ENCODE measurements around the gene PRG2. TPM values are rescaled to one million over a fixed set of nuclear protein-coding genes. Genes with fewer than 3 reads are reported as not detected.

Gene PRG2
- total RNA-seq, 1 donor from 2014 or later = not detected

DNA sequence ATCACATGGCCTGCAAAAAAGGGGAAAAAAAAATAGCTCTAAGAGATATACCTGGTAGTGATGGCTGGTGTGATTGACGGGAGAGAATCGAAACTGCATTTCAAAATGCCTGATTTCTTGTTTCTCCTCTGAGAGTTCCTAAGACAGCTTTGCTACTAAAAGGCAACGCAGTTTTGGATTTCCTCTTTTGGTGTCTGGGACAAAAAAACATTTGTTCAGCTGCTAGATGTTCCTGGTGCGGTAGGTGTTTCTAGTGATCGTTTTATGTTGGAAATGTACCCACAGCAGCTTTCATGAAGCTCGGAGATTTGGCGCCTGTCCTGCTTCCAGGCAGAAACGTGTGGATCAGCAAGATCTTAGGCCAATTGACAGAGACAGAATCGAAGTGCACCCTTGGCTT, 34.2 kb downstream of the PRG2 start:
- no peaks in the 10 kb centered on the region for H3K36me3 Mint-ChIP-seq (ENCODE audit: unreplicated experiment)

DNA sequence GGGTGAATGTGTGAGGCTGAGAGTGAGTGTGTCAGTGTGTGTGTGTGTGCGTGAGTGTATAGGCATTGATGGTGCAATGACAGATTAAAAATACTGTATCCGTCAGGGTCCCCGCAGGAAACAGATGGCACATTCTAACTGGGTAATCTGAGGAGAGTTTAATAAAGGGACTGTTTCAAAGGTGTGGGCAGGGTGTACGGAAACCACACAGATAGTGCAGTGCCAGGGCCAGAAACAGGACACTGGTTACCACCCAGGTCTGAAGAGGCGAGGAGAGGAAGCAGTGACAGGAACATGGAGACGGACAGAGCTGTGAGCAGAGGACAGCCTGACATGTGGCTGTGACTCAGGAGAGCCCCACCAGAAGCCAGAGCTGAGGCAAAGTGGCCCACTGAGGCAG, 35.8 kb downstream of the PRG2 start:
- no peak for DNase-seq (ENCODE audit: extremely low spot score, unreplicated experiment)
- Mint-ChIP-seq H3K4me3 (ENCODE audit: unreplicated experiment) (no peak overlapping the region), H3K27me3 (ENCODE audit: unreplicated experiment) (peaks cover 35% of the 10 kb centered on the region), H3K27ac (ENCODE audit: unreplicated experiment) (no peak overlapping the region), H3K4me1 (ENCODE audit: unreplicated experiment) (peaks cover 3% of the 10 kb centered on the region), H3K36me3 (ENCODE audit: unreplicated experiment) (no peaks in the 10 kb centered on the region), H3K9me3 (ENCODE audit: unreplicated experiment) (peaks cover 6% of the 10 kb centered on the region)
- TF ChIP-seq, protein P1, sequence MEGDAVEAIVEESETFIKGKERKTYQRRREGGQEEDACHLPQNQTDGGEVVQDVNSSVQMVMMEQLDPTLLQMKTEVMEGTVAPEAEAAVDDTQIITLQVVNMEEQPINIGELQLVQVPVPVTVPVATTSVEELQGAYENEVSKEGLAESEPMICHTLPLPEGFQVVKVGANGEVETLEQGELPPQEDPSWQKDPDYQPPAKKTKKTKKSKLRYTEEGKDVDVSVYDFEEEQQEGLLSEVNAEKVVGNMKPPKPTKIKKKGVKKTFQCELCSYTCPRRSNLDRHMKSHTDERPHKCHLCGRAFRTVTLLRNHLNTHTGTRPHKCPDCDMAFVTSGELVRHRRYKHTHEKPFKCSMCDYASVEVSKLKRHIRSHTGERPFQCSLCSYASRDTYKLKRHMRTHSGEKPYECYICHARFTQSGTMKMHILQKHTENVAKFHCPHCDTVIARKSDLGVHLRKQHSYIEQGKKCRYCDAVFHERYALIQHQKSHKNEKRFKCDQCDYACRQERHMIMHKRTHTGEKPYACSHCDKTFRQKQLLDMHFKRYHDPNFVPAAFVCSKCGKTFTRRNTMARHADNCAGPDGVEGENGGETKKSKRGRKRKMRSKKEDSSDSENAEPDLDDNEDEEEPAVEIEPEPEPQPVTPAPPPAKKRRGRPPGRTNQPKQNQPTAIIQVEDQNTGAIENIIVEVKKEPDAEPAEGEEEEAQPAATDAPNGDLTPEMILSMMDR (IDR thresholded peaks at IDR 0.05) = no peak

More for the DNA sequence above, 34.2 kb downstream of the PRG2 start:
- TF ChIP-seq, protein P1 (IDR thresholded peaks at IDR 0.05) = no peak
- no peak overlapping the region for H3K4me3 Mint-ChIP-seq (ENCODE audit: unreplicated experiment)
- peaks cover 4% of the 10 kb centered on the region for H3K9me3 Mint-ChIP-seq (ENCODE audit: unreplicated experiment)
- no peak overlapping the region for H3K27ac Mint-ChIP-seq (ENCODE audit: unreplicated experiment)
- H3K27me3 Mint-ChIP-seq (ENCODE audit: unreplicated experiment) = peaks cover 33% of the 10 kb centered on the region
- H3K4me1 Mint-ChIP-seq (ENCODE audit: unreplicated experiment) = peaks cover 3% of the 10 kb centered on the region
- DNase-seq (ENCODE audit: extremely low spot score, unreplicated experiment) = no peak

DNA sequence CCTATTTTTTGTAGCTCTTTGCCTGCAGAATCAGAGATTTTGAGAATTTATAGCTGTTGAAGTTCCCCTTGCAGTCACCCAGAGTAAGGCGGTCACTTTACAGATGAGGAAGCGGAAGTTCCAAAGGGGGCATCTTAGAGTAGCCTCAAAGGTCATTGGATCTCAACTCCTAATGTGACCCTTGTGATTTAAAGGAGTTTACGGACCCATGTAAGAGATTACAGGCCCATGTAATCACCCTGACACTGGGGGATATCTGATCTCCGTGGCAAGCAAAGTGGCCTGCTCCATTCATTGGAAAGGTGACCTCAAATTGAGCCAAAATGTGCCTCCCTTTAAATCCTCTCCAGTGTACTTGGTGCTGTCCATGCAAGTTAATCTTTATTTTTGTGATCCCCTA, 36.6 kb downstream of the PRG2 start:
- Mint-ChIP-seq H3K27me3 (ENCODE audit: unreplicated experiment) (peaks cover 35% of the 10 kb centered on the region), H3K36me3 (ENCODE audit: unreplicated experiment) (no peaks in the 10 kb centered on the region), H3K4me3 (ENCODE audit: unreplicated experiment) (no peak overlapping the region), H3K27ac (ENCODE audit: unreplicated experiment) (no peak overlapping the region), H3K4me1 (ENCODE audit: unreplicated experiment) (peaks cover 5% of the 10 kb centered on the region), H3K9me3 (ENCODE audit: unreplicated experiment) (peaks cover 6% of the 10 kb centered on the region)
- TF ChIP-seq, protein P1 (IDR thresholded peaks at IDR 0.05) = no peak
- DNase-seq (ENCODE audit: extremely low spot score, unreplicated experiment) = no peak

DNA sequence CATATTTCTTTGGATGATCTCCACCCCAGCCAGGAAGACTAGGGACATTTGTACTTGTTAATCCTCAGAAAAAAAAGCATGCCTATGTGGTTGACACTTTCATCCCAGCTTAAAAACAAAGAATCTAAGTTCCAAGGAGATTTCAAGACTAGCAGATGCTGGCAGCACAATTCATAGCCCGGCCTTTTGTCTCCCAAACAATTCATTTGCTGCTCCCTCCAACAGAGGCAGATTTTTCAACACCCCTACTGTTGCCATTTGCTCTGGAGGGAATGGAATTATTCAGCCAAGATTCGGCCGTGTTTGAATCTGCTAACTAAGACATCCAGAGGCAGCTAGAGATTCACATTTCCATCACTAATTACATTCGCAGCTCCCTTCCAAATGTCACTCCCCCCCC, 37.0 kb downstream of the PRG2 start:
- Mint-ChIP-seq H3K27me3 (ENCODE audit: unreplicated experiment) (peaks cover 35% of the 10 kb centered on the region), H3K4me1 (ENCODE audit: unreplicated experiment) (peaks cover 5% of the 10 kb centered on the region), H3K36me3 (ENCODE audit: unreplicated experiment) (no peaks in the 10 kb centered on the region), H3K9me3 (ENCODE audit: unreplicated experiment) (peaks cover 6% of the 10 kb centered on the region), H3K27ac (ENCODE audit: unreplicated experiment) (no peak overlapping the region), H3K4me3 (ENCODE audit: unreplicated experiment) (no peak overlapping the region)
- TF ChIP-seq, protein P1 (IDR thresholded peaks at IDR 0.05) = no peak
- no peak for DNase-seq (ENCODE audit: extremely low spot score, unreplicated experiment)

DNA sequence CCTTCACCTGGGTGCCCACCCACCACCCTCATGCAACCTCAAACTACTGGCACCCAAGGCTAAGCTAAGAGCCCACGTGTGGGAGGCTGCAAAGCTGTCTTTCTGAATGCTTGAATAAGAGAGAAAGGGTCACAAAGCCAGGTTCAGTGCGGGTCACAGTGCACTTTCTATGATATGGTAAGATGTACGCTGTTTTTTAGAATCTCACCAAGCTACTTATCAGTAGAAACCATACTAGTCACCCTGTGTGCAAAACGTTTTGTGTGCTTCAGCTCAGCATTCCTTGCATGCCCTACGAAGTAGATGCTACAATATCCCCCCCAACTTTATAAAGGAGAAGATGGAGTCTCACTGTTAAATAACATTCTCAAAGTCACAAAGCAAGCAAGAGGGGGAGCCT, 37.4 kb downstream of the PRG2 start:
- Mint-ChIP-seq H3K4me1 (ENCODE audit: unreplicated experiment) (peaks cover 5% of the 10 kb centered on the region), H3K27me3 (ENCODE audit: unreplicated experiment) (peaks cover 35% of the 10 kb centered on the region), H3K4me3 (ENCODE audit: unreplicated experiment) (no peak overlapping the region), H3K9me3 (ENCODE audit: unreplicated experiment) (peaks cover 6% of the 10 kb centered on the region), H3K36me3 (ENCODE audit: unreplicated experiment) (no peaks in the 10 kb centered on the region), H3K27ac (ENCODE audit: unreplicated experiment) (no peak overlapping the region)
- no peak for DNase-seq (ENCODE audit: extremely low spot score, unreplicated experiment)
- TF ChIP-seq, protein P1 (IDR thresholded peaks at IDR 0.05) = no peak
